ENCODE data around the gene SORT1.
"Not testable (repeated sequence)": the region's sequence is repeated elsewhere in the genome, so short reads cannot be mapped to it uniquely, and the experiment has no call there.

Gene SORT1

DNA sequence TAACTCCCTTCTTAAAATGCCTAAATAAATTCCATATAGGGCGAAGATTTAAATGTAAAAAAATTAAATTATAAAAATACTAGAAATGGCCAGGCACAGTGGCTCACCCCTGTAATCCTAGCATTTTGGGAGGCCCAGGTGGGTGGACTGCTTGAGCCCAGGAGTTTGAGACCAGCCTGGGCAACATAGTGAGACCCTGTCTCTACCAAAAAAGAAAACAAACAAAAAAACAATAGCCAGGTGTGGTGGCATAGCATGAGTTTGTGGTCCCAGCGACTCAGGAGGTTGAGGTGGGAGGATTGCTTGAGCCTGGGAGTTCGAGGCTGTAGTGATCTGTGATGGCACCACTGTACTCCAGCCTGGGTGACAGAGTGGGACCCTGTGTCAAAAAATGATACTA lies 17.8 kb downstream of the SORT1 start:
- no peak for DNase-seq (ENCODE audit: low spot score)

GRCh38 chr1:109379422-109379821 lies 18.3 kb downstream of the SORT1 start:
- DNase-seq (ENCODE audit: low spot score) = no peak

GRCh38 chr1:109377698-109378097 lies 20.0 kb downstream of the SORT1 start:
- DNase-seq (ENCODE audit: low spot score) = no peak

DNA sequence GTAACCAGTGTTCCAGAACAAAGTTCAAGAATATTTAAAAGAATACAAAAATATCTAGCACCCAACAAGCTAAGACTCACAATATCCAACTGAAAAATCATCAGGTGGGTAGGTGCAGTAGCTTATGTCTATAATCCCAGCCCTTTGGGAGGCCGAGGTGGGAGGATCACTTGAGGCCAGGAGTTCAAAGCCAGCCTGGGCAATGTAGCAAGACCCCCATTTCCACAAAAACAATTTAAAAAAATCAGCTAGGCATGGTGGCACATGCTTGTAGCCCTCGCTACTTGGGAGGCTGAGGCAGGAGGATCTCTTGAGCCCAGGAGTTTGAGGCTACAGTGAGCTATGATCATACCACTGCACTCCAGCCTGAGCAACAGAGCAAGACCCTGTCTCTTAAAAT lies 24.0 kb downstream of the SORT1 start:
- not testable (repeated sequence) for DNase-seq (ENCODE audit: low spot score)

DNA sequence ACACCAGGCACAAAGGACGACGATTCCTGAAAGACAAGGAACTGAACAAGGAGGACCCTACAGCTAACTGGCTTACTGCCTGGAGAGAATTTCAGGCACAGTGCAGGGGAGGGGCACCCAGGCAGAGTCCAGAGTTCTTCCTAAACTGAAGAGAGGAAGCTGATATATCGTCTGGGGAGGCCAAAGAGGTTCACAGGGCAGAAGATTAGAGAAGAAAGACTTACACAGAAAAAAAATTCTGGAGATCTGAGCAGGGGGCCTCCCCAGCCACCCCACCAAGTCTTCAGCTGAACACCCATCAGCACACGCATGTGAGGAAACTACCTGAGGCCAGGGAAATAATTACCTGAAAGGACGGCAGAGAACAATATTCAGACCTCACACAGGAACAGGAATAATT lies 24.6 kb downstream of the SORT1 start:
- no peak for DNase-seq (ENCODE audit: low spot score)

DNA sequence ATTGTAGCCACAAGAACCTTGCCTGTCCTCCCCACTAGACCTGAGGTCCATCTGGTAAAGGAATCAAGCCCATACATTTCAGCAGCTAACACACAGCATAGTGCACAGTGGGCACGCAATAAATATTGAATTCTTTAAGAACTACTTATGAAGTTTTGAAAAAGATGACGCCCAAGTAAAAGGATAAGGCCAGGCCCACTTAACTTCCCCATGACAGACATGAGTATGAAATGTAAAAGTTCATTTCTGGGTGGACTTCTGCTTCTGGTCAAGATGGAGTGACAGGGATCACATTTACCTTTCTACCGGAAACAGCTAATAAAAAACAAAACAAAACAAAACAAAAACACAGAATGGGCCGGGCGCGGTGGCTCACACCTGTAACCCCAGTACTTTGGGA lies 25.4 kb downstream of the SORT1 start:
- DNase-seq (ENCODE audit: low spot score) = no peak

- DNase-seq (ENCODE audit: low spot score) = no peak
These were observed 26.4 kb downstream of the SORT1 start for GRCh38 chr1:109371341-109371739.

GRCh38 chr1:109370712-109371340 lies 26.9 kb downstream of the SORT1 start:
- no peak for DNase-seq (ENCODE audit: low spot score)

DNA sequence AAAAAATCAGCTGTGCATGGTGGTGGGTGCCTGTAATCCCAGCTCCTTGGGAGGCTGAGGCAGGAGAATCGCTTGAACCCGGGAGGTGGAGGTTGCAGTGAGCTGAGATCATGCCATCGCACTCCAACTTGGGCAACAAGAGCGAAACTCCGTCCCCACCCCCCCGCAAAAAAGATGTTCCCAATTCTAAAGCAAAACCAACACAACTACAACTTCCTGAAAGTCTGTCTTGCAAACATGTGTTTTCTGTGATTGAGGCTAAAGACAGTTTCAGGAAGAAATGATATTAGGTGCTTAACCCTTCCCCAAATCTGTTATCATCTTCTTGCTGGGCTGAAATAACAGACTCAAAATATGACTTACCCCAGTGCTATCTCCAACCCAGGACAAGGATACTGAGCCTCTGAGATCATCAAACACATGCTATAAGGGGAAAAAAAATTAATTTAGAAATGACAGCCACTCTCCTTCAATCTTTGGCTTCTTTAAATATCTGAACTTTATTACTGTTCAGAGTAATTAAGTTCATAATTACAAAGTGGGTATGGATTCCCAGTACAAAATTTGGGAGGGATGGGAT lies 28.5 kb downstream of the SORT1 start:
- DNase-seq (ENCODE audit: low spot score) = no peak

GRCh38 chr1:109368464-109368863 lies 29.3 kb downstream of the SORT1 start:
- no peak for DNase-seq (ENCODE audit: low spot score)

DNA sequence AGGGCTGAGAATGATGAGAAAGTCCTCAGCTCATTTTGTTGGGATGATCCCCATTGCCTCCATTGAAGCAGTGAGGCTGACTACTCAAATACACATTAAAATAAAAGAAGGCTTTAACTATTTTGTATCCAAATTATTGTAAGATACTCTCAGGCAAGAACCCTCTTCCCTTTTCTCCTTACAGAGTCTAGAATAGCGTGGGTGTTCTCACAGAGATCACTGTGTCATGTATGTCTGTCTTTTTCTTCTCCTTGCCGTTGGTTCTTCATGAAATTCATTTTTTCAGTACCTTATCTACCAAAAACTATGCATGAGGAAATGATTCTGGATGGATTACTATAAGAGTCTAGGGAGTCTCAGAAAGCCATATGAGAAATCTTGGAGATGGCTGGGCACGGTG lies 30.1 kb downstream of the SORT1 start:
- DNase-seq (ENCODE audit: low spot score) = no peak

DNA sequence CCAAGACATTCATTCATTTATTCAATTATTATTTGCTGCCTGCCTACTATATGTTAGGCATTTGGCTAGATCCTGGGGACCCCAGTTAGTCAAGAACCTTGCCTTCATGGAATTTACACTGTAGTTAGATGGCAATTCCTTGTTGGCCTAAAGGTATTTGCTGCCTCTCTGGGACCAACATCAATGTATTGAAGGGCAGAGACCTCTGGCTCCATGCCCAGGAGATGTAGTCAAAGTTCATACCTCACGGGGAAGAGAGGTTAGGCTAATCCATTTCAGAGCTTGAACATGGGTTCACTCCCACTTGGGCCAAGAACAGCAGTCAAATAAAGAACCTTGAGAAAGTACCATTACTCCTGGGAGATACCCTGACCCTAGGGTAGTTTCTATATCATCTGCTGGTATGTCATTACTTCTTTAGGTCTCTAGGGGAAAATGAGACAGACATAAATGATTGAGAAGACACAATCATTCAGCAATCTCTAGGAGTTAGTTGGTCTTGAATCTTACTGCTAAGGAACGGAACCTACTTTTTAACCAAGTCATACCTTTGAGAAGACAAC lies 32.0 kb downstream of the SORT1 start:
- DNase-seq (ENCODE audit: low spot score) = no peak

DNA sequence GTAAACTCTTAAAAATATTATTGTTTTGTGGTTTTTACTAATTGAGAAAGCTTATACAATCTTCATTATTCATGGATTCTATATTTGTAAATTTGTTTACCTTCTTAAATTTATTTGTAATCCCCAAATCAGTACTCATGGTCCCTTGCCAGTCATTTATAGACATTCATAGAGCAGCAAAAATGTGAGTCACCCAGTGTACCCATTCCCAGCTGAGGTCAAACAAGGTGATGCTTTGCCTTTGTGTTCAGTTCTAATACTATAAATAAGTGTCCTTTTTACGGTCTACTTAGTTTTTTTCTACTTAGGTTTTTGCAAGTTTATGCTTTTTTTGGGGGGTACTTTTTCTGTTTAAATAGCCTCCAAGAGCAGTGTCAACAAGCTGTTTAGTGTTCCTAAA lies 36.1 kb downstream of the SORT1 start:
- DNase-seq (ENCODE audit: low spot score) = no peak

- no peak for DNase-seq (ENCODE audit: low spot score)
These were observed 36.6 kb downstream of the SORT1 start for GRCh38 chr1:109361069-109361468.

DNA sequence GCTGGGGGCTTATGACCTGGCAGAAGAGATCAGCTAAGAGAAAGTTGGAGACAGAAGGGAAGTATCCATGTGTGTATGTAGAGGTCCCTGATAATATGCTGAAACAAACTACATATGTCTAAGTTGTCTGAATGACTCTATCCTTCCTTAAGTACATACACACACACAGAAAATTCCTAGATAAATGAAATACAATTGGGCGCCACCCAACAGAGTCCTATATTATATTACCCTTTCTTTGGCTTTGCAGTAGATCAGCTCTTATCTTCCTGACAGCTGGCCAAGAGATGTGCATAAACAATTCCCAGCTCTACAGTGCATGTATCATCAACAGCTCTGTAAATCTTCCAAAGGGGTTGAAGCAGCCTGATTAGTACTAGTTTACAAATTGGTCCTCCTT lies 40.1 kb downstream of the SORT1 start:
- DNase-seq (ENCODE audit: low spot score) = no peak

DNA sequence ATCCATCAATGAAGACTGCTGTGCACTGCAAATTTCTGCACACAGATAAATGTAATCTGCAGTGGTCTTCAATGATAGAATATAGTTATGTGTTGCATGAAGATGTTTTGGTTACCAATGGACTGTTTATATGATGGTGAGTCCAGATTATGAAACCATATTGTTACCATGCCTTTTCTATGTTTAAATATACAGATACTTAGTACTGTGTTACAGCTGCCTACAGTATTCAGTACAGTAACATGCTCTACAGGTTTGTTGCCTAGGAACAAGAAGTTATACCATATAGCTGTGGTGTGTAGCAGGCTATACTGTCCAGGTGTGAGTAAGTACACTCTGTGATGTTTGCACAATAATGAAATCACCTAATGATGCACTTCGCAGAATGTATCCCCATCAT lies 40.8 kb downstream of the SORT1 start:
- no peak for DNase-seq (ENCODE audit: low spot score)

- DNase-seq (ENCODE audit: low spot score) = no peak
These were observed 41.2 kb downstream of the SORT1 start for GRCh38 chr1:109356505-109356904.

GRCh38 chr1:109354929-109355328 lies 42.8 kb downstream of the SORT1 start:
- DNase-seq (ENCODE audit: low spot score) = no peak

DNA sequence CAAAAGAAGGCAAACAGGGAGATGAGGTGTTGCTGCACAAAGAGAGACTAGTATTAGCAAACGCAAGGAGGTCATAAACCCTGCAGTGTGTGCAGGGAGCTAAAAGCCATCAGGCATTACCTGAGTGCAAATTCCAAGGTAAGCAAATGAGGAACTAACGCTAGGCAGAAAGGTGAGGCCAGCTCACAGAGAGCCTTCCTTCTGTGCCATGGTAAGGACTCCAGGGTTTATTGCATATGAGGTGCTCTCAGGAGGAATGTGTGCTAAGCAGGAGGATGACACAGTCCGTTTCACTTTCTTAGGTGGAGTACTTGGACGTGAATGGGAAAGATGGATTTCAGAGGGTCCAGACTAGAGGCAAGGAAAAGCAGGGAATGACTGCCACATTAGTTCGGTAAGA lies 46.3 kb downstream of the SORT1 start:
- DNase-seq (ENCODE audit: low spot score) = no peak

GRCh38 chr1:109350655-109351054 lies 47.1 kb downstream of the SORT1 start:
- DNase-seq (ENCODE audit: low spot score) = no peak

- DNase-seq (ENCODE audit: low spot score) = no peak
These were observed 47.5 kb downstream of the SORT1 start for GRCh38 chr1:109350182-109350581.

- DNase-seq (ENCODE audit: low spot score) = no peak
These were observed 50.2 kb downstream of the SORT1 start for GRCh38 chr1:109347511-109347910.
